BJ (cell line): ENCODE results near the gene TMTC4. TPM values are rescaled to one million over a fixed set of nuclear protein-coding genes. Genes with fewer than 3 reads are reported as not detected.
"Not testable (repeated sequence)": the region's sequence is repeated elsewhere in the genome, so short reads cannot be mapped to it uniquely, and the experiment has no call there.

Experiments
- CTCF ChIA-PET: fragments of 350-600 bp; formaldehyde crosslinking; extraction: SDS; loops from one replicate; lab custom pipeline; 2021; ENCODE audit warnings: antibody characterized with exemption, inconsistent platforms; lab: Yijun Ruan, JAX
- POLR2A ChIA-PET: fragments of 300-600 bp; sonication (Branson Sonifier 250); formaldehyde crosslinking; extraction: SDS; loops from one replicate; lab custom pipeline; 2021; ENCODE audit warnings: antibody characterized with exemption; lab: Charles Lee
- DNase-seq: peaks from one replicate; pipeline ENCODE4 v3.0.0-alpha.2; 2011; ENCODE audit warnings: low read depth
- H3K27me3 ChIP-seq: 2 replicates; pipeline ENCODE4 v1.6.0; 2011; ENCODE audit warnings: low read length; ENCODE audit not compliant: control insufficient read depth, insufficient read depth
- H3K36me3 ChIP-seq: 2 replicates; pipeline ENCODE4 v1.5.1; 2011; ENCODE audit warnings: low read length; ENCODE audit not compliant: control insufficient read depth, insufficient read depth
- H3K4me3 ChIP-seq: 2 replicates; pipeline ENCODE4 v1.5.1; 2011; ENCODE audit warnings: low read depth, mild to moderate bottlenecking, control low read depth, low read length
- CTCF ChIP-seq: IDR thresholded peaks from 2 replicates; pipeline ENCODE4 v1.5.1; 2011; ENCODE audit warnings: low read depth, mild to moderate bottlenecking, control low read depth, inconsistent platforms, low read length, moderate library complexity; ENCODE audit not compliant: insufficient read depth
- polyA plus RNA-seq: library from polyadenylated mRNA; depleted of rRNA; stranded (reverse); fragments of >200 nt; gene quantifications from 2 replicates; pipeline ENCODE4 v1.2.3, GENCODE V29; 2011

Gene TMTC4
- polyA plus RNA-seq, 1 experiment = 10.9 TPM

- TF ChIP-seq CTCF = no peak
- Histone ChIP-seq H3K4me3 (no peak overlapping the region), H3K27me3 (no peaks in the 10 kb centered on the region), H3K36me3 (no peaks in the 10 kb centered on the region)
- POLR2A ChIA-PET = no interaction called here
- no peak for DNase-seq
- CTCF ChIA-PET = no interaction called here
Measured at GRCh38 chr13:100689191-100689590, 14.6 kb upstream of the TMTC4 start.

- no peak for DNase-seq
- H3K4me3 ChIP-seq = no peak overlapping the region
- ChIA-PET POLR2A (no interaction called here), CTCF (no interaction called here)
- H3K27me3 ChIP-seq = no peaks in the 10 kb centered on the region; the same call in 1 of the 2 replicates
- TF ChIP-seq CTCF = no peak
- no peaks in the 10 kb centered on the region for H3K36me3 ChIP-seq
Measured at GRCh38 chr13:100680131-100680530, 5.5 kb upstream of the TMTC4 start.

- H3K4me3 ChIP-seq, H3K27me3 ChIP-seq, CTCF ChIA-PET, POLR2A ChIA-PET, H3K36me3 ChIP-seq, DNase-seq: not testable (repeated sequence)
Measured at GRCh38 chr13:100677128-100677527, 2.5 kb upstream of the TMTC4 start.

GRCh38 chr13:100675661-100676129, 1.1 kb upstream of the TMTC4 start:
- Histone ChIP-seq H3K36me3 (no peaks in the 10 kb centered on the region), H3K4me3 (peak overlapping the region; percentile 51), H3K27me3 (no peaks in the 10 kb centered on the region; the same call in 1 of the 2 replicates)
- TF ChIP-seq CTCF = no peak
- ChIA-PET CTCF (interaction anchor here (0.6 kb wide), 1 partner anchor 15 kb away, joined by 3 read pairs; no protein-coding TSS in a partner anchor), POLR2A (no interaction called here)
- no peak for DNase-seq

GRCh38 chr13:100674872-100675660, 471 bp upstream of the TMTC4 start:
- TF ChIP-seq CTCF = peak; percentile 45
- peak overlapping the region; percentile 51 for H3K4me3 ChIP-seq
- no peaks in the 10 kb centered on the region for H3K36me3 ChIP-seq
- ChIA-PET CTCF (interaction anchor here (0.6 to 1.2 kb wide), 2 partner anchors 9 to 42 kb away, joined by 3 to 4 read pairs; no protein-coding TSS in a partner anchor), POLR2A (no interaction called here)
- DNase-seq = peak; percentile 75
- H3K27me3 ChIP-seq = no peaks in the 10 kb centered on the region; the same call in 1 of the 2 replicates
